AG09319 (cell line): ENCODE data around the gene MUC16.

Source experiments
- DNase-seq: peaks from one replicate; pipeline ENCODE4 v3.0.0-alpha.2; 2010; ENCODE audit warnings: low read depth; ENCODE audit errors: extremely low read depth
- TF ChIP-seq, protein P1 (sequence below): IDR thresholded peaks from 2 replicates; pipeline ENCODE4 v1.5.1; 2011; ENCODE audit warnings: low read depth, mild to moderate bottlenecking, inconsistent platforms, low read length, moderate library complexity

The MUC16 gene

DNA sequence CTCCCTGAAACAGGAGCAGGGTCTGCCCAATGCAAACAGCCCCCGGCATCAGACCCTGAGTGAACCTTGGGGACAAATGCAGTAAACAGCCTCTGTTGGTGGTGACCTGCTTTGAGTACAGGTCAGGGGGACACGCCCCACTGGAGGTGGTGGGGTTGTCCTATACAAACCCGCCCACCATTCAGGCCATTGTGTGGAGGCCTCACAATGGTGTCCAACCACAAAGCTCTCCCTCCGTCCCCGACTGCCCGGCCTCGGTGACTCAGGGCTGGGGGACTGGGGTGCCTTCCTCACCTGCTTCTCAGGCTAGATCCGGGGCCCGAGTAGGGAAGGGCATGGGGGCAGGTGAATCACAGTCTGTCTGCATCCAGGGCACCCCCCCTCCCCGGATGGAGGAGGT, 1.5 kb downstream of the MUC16 start:
- no peak for DNase-seq
- TF ChIP-seq, protein P1, sequence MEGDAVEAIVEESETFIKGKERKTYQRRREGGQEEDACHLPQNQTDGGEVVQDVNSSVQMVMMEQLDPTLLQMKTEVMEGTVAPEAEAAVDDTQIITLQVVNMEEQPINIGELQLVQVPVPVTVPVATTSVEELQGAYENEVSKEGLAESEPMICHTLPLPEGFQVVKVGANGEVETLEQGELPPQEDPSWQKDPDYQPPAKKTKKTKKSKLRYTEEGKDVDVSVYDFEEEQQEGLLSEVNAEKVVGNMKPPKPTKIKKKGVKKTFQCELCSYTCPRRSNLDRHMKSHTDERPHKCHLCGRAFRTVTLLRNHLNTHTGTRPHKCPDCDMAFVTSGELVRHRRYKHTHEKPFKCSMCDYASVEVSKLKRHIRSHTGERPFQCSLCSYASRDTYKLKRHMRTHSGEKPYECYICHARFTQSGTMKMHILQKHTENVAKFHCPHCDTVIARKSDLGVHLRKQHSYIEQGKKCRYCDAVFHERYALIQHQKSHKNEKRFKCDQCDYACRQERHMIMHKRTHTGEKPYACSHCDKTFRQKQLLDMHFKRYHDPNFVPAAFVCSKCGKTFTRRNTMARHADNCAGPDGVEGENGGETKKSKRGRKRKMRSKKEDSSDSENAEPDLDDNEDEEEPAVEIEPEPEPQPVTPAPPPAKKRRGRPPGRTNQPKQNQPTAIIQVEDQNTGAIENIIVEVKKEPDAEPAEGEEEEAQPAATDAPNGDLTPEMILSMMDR = no peak

DNA sequence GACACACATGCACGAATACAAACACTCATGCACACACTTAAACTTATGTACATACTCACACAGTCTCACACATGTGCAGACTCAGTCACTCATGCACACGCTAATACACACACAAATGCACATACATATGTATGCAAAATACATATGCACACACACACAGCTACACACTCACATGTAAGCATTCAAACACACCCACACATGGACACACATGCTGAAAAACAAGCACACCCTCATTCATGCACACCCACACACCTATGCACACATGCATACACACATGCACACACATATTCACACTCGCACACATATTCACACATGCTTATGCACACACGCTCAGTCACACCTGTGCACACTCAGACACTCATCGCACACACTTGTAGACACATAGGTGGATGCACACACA, 9.3 kb downstream of the MUC16 start:
- TF ChIP-seq, protein P1 = no peak
- no peak for DNase-seq

DNA sequence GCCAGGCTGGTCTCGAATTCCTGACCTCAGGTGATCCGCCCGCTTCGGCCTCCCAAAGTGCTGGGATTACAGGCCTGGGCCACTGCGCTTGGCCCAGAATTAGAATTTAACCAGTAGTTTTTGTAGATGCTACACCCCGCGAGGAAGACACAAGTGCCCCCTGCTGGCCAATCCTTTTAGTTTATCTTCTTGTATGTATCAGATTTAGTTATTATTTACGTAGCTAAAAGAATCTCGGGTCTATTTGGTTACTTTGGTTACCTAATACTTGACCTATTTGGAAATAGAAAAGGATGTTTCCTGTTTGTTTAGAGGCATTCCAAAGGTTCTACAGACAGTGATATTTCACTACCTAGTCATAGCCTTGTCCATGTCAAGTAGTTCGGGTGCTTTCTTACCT, 22.0 kb downstream of the MUC16 start:
- DNase-seq = no peak
- TF ChIP-seq, protein P1 = no peak

DNA sequence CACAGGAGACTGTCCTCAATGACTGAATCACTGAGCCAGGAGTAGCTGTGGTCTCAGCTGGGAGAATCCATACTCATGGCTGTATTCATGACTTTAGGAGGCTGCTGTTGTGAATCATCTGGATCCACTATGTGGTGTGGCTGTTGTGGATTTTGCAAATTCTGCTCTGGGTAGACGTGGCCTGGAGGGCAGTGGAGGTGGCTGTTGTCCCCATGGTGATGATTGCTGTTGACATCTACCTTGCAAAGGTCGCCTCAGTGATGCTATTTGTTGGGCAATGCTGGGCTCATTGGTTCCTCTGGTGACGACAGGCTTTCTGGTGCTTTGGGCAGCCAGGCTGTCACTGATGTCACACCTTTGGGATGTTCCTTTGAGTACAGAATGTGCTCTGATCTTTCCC, 23.9 kb downstream of the MUC16 start:
- TF ChIP-seq, protein P1 = no peak
- no peak for DNase-seq

DNA sequence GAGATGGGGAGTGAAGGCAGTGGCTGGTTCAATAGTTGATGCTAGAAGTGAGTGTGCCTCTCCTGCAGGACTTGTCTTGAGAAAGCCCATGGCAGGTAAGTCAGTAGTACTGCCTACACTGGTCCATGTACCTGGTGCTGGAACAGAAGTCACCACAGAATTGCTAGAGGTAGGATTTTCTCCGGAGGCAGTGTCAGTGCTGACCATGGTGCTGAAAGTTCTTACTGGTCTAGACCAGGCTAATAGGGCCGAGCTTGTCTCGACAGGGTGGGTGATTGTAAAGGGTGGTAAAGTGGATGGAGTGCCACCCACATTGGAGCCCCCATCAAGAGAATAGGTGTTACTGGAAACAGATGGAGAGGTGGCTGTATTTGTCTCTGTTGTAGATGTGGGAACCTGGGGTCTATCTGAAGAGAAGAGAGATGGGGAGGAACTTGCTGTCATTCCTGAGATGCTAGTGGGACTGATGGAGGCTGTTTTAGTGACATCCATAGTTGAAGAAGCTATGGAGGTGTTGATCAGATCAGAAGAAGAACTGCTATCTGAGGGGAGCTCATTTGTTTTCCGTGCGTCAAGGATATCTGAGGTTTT, 36.6 kb downstream of the MUC16 start:
- no peak for DNase-seq
- TF ChIP-seq, protein P1 = no peak

DNA sequence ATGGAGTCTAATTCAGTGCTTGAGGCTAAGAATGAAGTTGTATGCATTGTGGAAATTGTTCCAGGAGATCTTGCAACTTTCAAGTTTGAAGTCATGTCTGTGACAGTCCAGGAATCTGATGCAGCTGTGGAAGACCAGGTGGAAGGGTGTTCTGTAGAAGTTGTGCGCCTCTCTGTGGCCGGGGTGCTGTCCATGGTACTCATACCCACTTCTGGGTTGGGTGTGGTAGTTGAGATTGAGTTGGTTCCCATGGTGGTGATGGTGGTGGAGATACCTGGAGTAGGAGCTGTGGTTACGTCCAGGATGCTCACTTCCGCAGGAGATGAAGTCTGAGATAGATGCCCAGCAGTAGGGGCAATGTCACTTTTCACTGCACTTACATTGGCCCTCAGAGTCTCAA, 44.3 kb downstream of the MUC16 start:
- TF ChIP-seq, protein P1 = no peak
- no peak for DNase-seq
